NCI-H146 treated with DMSO at 0.1 percent for 48 hours (cell line): ENCODE measurements around the gene GID8.

Experiments
- DNase-seq: peaks from one replicate; lab custom pipeline; 2025; ENCODE audit not compliant: unreplicated experiment; lab: John Stamatoyannopoulos, UW

The GID8 gene

DNA sequence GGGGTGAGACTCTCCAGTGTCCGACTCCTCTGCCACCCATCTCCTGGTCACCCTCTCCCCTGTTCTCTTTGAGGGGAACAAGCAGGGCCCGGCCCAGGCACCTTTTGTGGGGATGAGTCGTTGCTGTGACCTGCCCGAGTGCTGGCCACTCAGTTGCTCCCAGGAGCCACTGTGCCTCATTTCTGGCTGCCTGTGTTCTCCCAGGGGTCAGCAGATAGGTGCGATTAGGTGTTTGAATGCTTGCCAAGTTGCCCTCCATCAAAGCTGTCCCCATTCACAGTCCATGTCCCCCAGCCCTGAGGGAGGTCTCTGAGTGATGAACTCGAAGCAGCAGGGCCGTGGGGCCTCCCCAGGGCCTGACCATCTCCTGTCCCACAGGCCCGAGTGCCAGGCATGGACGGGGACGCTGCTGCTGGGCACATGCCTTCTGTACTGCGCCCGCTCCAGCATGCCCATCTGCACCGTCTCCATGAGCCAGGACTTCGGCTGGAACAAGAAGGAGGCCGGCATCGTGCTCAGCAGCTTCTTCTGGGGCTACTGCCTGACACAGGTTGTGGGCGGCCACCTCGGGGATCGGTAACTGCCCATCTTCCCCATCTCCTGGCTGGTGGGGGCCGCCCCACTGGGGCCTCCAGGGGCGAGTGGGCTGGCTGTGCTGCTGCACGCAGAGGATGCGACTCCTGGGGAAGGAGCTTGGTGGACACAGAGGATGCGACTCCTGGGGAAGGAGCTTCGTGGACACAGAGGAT, 18.6 kb downstream of the GID8 start:
- no peak for DNase-seq

GRCh38 chr20:62957136-62958117, 19.5 kb downstream of the GID8 start:
- DNase-seq, result no peak

GRCh38 chr20:62958388-62959100, 20.6 kb downstream of the GID8 start:
- DNase-seq, result no peak

DNA sequence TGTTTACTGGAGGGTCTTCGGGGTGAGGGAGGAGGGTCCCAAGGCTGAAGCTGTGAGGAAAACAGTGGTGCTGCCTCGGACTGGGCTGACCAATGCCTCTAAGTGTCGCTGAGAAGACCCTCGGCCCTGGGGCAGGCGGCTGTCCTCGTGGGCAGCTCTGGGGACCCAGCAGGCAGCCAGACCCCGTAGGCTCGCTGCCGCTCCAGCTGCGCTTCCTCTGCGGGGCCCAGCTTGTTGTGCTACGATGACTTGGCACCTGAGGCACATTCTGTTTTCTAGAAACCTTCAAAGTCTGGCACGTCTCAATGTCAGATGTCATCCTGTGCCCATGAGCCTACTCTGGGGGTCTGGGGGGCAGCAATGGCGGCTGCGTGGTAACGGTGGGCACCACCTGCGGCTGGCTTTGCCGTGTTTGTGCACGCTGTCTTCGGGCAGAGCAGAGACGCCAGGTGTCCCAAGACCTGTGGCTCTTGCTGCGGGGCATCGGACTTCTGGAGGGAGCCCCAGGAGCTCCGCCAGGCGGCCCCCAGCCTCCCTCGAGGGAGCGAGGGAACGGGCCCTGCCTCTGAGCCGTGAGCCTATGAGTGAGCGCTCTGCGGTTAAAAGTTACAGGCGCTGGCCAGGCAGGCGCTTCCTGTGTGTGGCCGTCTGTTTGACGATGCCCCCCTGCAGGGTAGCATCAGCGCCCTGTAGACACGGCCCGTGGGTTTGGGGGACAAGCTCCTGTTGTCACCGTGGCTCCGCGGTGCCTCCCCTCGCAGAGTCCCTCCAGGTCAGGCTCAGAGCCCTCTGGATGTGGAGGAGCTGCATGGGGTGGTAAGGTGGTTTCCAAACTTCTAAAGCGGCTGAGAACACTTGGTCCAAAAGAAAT, 21.4 kb downstream of the GID8 start:
- no peak for DNase-seq

- no peak for DNase-seq
These were observed 22.1 kb downstream of the GID8 start for GRCh38 chr20:62959998-62960436.

- DNase-seq, result peak; percentile 21
These were observed 22.7 kb downstream of the GID8 start for GRCh38 chr20:62960446-62961309.

DNA sequence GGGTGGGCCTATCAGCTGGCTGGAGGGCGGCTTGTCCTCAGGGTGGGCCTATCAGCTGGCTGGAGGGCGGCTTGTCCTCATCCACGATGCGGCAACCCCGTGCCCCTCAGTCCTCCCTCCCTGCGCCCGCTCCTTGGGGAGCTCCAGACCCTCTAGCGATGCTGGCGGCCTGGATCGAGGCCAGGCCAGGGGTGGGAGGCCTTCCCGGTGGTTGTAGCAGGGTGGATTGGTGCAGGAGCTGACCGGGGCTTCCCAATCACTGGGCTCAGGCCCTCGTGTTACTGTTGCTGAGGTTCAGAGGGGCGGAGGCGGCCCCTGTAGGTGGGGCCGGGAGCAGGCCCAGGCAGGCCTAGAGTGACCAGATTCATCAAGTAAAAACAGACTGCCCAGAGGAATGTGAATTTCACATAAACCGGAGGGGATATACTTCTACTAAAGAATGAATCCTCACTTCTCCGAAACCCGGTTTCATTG, 23.4 kb downstream of the GID8 start:
- DNase-seq, result no peak

- DNase-seq, result no peak
These were observed 23.9 kb downstream of the GID8 start for GRCh38 chr20:62961799-62962198.

DNA sequence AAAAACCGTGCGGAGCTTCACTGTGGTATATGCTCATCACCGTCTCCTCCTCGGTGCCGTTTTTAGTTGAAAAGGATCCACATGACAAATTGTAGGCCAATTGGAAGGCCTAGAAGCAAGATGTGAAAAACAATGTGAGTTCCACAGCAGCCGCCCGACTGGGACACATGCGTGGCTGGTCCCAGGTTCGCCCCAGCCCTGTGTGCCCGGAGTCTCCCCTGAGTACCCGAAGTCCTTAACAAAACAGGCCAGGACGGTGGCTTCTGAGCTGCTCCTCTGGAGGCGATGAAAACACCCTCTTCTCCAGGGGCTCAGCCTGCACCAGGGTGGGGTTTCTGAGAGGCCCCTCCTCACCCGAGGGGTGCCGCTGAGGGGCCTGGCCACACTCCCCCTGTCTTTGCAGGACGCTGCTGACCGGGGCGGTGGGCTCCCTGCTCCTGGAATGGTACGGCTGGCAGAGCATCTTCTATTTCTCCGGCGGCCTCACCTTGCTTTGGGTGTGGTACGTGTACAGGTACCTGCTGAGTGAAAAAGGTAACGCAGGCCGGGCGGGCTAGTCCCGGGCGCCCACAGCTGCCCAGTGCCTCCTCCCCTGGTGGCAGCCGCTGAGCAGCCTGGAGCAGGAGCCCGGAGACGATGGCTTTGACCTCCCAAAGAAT, 24.4 kb downstream of the GID8 start:
- DNase-seq, result no peak

DNA sequence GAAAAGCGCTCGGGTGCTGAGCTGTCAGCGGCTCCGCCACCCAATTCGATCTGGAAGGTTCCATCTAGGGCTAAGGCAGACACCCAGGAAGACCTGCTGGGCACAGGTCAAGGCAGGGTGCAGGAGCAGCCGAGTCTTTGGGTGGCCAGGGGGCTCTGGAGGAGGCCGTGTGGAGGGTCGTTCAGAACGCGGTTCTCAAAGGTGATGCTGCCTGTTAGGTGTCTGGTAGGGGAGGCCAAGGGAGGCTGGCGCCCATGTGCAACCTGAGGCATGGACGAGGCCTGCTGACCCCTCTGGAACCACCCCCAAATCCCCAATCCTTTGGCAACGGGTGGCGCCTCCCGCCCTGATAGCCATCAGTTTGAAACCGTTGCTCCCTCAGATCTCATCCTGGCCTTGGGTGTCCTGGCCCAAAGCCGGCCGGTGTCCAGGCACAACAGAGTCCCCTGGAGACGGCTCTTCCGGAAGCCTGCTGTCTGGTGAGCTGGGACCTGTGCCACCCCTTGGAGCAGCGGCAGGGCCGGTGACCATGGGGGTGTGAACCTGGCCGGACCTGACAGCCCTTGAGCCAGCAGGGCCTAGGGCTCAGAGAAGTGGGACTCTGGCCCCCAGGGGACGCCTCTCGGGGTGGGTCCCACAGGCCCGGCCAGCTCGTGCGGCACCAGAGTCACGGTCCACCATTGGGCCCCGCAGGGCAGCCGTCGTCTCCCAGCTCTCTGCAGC, 25.1 kb downstream of the GID8 start:
- no peak for DNase-seq

GRCh38 chr20:62963614-62964397, 25.9 kb downstream of the GID8 start:
- no peak for DNase-seq

DNA sequence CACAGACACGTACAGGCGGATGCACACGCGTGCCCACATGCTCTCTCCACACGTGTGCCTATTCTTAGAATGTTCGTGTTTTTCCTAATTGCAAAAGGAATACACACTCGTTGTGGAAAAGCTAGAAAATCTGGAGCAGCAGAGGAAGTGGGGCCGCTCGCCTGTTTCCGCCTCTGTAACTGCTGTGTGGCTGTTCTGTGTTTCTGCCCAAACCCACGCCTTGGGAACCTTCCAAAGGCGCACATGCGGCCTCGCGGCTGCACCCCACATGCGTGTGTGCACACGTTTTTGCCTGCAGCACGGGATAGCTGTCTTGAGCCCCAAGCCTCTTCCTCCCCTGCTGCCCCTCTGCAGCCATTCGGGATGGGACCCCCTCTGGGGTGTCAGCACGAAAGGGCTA, 26.8 kb downstream of the GID8 start:
- no peak for DNase-seq

GRCh38 chr20:62965363-62965771, 27.4 kb downstream of the GID8 start:
- no peak for DNase-seq

DNA sequence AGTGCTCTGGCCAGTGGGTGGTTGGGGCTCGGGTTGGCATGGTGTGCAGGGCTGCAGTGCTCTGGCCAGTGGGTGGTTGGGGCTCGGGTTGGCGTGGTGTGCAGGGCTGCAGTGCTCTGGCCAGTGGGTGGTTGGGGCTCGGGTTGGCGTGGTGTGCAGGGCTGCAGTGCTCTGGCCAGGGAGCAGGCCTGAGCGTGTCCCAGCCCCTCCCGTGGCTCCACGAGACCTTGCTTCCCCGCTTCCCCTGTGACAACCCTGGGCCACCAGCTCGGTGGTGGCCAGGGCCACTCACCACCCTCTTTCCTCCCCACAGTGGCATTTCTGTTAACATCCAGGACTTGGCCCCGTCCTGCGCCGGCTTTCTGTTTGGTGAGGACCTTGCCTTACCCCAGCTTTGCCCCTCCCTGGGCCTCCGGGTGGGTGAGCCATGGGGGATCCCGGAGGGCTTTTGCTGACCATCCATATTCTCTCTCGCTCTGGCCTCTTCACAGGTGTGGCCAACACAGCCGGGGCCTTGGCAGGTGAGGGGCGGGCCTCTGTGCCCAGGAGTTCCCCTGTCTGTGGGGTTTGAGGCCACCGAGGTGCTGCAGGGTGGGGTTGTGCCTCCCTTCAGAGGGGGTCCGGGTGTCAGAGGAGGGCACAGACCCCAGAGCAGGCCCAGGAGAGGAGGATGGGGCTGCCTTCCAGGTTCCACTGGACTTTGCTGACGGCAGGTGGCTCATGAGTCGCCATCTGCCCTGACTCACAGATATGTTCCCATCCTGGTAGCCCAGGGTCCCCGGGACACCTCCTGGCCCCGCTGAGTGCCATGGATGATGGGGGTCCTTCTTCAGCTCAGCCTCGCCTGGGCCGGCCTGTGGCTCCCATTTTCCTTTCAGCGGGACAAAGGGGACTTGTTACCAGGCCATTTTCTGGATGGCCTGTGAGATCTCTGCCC, 28.5 kb downstream of the GID8 start:
- no peak for DNase-seq

- DNase-seq, result no peak
These were observed 29.2 kb downstream of the GID8 start for GRCh38 chr20:62967149-62967501.

GRCh38 chr20:62967628-62968351, 29.8 kb downstream of the GID8 start:
- DNase-seq, result no peak
